Thyroid gland (tissue), 4 donors: Measurements from ENCODE around the gene HEMK1. TPM values are rescaled to one million over a fixed set of nuclear protein-coding genes. Genes with fewer than 3 reads are reported as not detected.

ENCODE experiments used
- DNase-seq, 2 donors: peaks; one replicate each; pipeline ENCODE4 v3.0.0-alpha.2; 2019
- H3K27ac ChIP-seq, 3 donors: fragments of 200-600 bp; sonication (generic); 1 replicate in 2 of 3; 2 replicates in 1 of 3; pipeline ENCODE4 v1.5.1; 2016 to 2019; ENCODE audit warnings: mild to moderate bottlenecking in 1 of 3, moderate library complexity in 1 of 3
- H3K27me3 ChIP-seq: fragments of 200-600 bp; sonication (generic); one replicate; pipeline ENCODE4 v1.5.1; 2019
- H3K36me3 ChIP-seq, 2 donors: fragments of 200-600 bp; sonication (generic); one replicate each; pipeline ENCODE4 v1.5.1; 2016 to 2019
- H3K4me1 ChIP-seq, 2 donors: fragments of 200-600 bp; sonication (generic); one replicate each; pipeline ENCODE4 v1.5.1; 2017 to 2019
- H3K4me3 ChIP-seq, 3 donors: fragments of 200-600 bp; sonication (generic); replicated peaks in 1 of 3; 1 replicate in 2 of 3; 2 replicates in 1 of 3; pipeline ENCODE4 v1.5.1; 2016; ENCODE audit warnings: mild to moderate bottlenecking in 1 of 3
- H3K9me3 ChIP-seq: fragments of 200-600 bp; sonication (generic); one replicate; pipeline ENCODE4 v1.5.1; 2017
- POLR2A ChIP-seq, 2 donors: fragments of 450-650 bp; IDR thresholded peaks; one replicate each; pipeline ENCODE4 v1.6.1; 2017; ENCODE audit warnings: antibody characterized with exemption in 2 of 2, mild to moderate bottlenecking in 2 of 2, moderate library complexity in 1 of 2
- whole genome bisulfite sequencing, 2 donors: methylation state at CpG; one replicate each; pipeline ENCODE4 v1.1.5; 2017; 5-methylcytosine and 5-hydroxymethylcytosine counted together
- intact Hi-C: fragments of 100-400 bp; cut with DNase I; formaldehyde crosslinking; loops from one replicate; pipeline ENCODE4 v1.15.1; 2023
- total RNA-seq, 4 donors: library from RNA; depleted of rRNA; stranded (reverse); fragments of >200 nt; gene quantifications; one replicate each; pipeline ENCODE4 v1.2.3, GENCODE V29; 2016
- TF ChIP-seq, protein P1 (sequence below), 6 experiments: fragments of 200-600 bp in 3 of 6; fragments of 450-650 bp in 3 of 6; sonication (generic) in 3 of 6; IDR thresholded peaks; one replicate each; pipeline ENCODE4 v1.5.1; 2016 to 2019; ENCODE audit warnings: antibody characterized with exemption in 6 of 6, mild to moderate bottlenecking in 2 of 6, inconsistent platforms in 1 of 6, moderate library complexity in 1 of 6

The HEMK1 gene
- total RNA-seq, 4 donors from 2014 or later = 13.9 to 20.8 (median 17.6) TPM

- 96% methylated on average over 2 of the region's 2 CpGs; no CpG with 5 or more reads in 1 of the 2 donors for WGBS, 2 donors
- H3K4me3 ChIP-seq = no peak overlapping the region
- intact Hi-C loops = loop anchor here (10.0 kb wide), 1 partner anchor 811 kb away; no protein-coding TSS in a partner anchor
- no peak overlapping the region for H3K27ac ChIP-seq
- no peaks in the 10 kb centered on the region for H3K36me3 ChIP-seq
- H3K27me3 ChIP-seq = no peaks in the 10 kb centered on the region
- peaks cover 16% of the 10 kb centered on the region in 2 donors for H3K4me1 ChIP-seq
- H3K9me3 ChIP-seq = no peaks in the 10 kb centered on the region
- no peak for DNase-seq
- no peak for TF ChIP-seq POLR2A (IDR thresholded peaks at IDR 0.05)
- TF ChIP-seq, protein P1, sequence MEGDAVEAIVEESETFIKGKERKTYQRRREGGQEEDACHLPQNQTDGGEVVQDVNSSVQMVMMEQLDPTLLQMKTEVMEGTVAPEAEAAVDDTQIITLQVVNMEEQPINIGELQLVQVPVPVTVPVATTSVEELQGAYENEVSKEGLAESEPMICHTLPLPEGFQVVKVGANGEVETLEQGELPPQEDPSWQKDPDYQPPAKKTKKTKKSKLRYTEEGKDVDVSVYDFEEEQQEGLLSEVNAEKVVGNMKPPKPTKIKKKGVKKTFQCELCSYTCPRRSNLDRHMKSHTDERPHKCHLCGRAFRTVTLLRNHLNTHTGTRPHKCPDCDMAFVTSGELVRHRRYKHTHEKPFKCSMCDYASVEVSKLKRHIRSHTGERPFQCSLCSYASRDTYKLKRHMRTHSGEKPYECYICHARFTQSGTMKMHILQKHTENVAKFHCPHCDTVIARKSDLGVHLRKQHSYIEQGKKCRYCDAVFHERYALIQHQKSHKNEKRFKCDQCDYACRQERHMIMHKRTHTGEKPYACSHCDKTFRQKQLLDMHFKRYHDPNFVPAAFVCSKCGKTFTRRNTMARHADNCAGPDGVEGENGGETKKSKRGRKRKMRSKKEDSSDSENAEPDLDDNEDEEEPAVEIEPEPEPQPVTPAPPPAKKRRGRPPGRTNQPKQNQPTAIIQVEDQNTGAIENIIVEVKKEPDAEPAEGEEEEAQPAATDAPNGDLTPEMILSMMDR (IDR thresholded peaks at IDR 0.05) = no peak
Measured at GRCh38 chr3:50563867-50564266, 5.5 kb upstream of the HEMK1 start.

GRCh38 chr3:50564321-50564720 is 5.0 kb upstream of the HEMK1 start:
- peaks cover 16% of the 10 kb centered on the region in 2 donors for H3K4me1 ChIP-seq
- 83 to 88% methylated on average over 1 of the region's 1 CpG for WGBS, 2 donors
- H3K9me3 ChIP-seq = no peaks in the 10 kb centered on the region
- no peak overlapping the region for H3K27ac ChIP-seq
- no peak overlapping the region for H3K4me3 ChIP-seq
- TF ChIP-seq POLR2A (IDR thresholded peaks at IDR 0.05) = no peak
- TF ChIP-seq, protein P1 (IDR thresholded peaks at IDR 0.05) = no peak
- H3K27me3 ChIP-seq = no peaks in the 10 kb centered on the region
- intact Hi-C loops = loop anchor here (10.0 kb wide), 1 partner anchor 810 kb away; no protein-coding TSS in a partner anchor
- DNase-seq = no peak
- no peaks in the 10 kb centered on the region for H3K36me3 ChIP-seq

GRCh38 chr3:50567011-50567385 is 2.3 kb upstream of the HEMK1 start:
- 14 to 43% methylated on average over 6 to 11 of the region's 11 CpGs for WGBS, 2 donors
- Histone ChIP-seq H3K4me3 (peak overlapping the region; percentile 8 to 47 (median 38)), H3K27me3 (no peaks in the 10 kb centered on the region), H3K27ac (peak overlapping the region in 2 of 3 donors; percentile 50 to 62), H3K4me1 (peaks cover 24 to 29% of the 10 kb centered on the region in 2 donors), H3K9me3 (no peaks in the 10 kb centered on the region), H3K36me3 (no peaks in the 10 kb centered on the region)
- no peak for TF ChIP-seq POLR2A (IDR thresholded peaks at IDR 0.05)
- TF ChIP-seq, protein P1 (IDR thresholded peaks at IDR 0.05) = no peak
- no peak for DNase-seq
- intact Hi-C loops = loop anchor here (10.0 kb wide), 1 partner anchor 808 kb away; no protein-coding TSS in a partner anchor

DNA sequence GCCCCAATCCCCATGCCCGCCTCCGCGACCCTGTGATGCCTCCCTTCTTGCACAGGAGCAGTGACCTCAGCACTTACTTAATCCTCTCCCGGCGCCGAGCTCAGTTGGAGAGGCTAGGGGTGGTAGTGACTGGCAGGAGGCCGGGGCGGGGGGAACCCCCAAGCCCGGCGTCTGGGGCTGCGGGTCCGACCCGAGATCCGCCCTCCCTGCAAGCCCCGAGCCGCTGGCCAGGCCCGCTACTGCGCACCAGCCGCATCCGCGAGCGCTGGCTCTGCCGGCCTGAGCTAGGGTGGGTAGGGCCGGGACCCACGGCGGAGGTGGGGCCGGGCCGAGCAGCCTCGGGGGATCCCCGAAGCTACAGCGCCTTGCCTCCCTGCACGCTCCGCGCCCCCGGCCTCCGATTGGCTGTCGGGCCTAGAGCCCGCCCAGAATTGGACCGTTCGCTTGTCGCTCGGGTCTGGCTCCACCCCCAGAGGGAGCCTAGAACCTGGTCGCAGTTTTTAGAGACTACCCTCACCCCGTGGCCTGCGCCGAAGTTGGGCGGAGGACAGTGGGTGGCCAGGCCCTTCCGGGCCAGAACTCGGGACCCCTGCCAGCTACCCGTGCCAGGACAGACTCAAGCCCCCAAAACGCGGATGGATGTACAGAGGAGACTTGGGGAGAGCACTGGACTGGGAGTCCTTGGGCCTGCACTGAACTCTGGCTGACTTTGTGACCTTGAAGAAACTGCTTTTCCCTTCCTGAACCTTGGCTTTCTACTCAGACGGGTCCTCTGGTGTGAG is 1.7 kb upstream of the HEMK1 start, which contains the start of gene C3orf18:
C3orf18 (minus strand) TSS at position 362 of the 782 bp plus-strand sequence. CDS start 2,048 bp downstream, outside the sequence.
- H3K4me3 ChIP-seq = peak within 1 kb of the TSS; percentile 8 to 47 (median 38)
- TF ChIP-seq, protein P1 (IDR thresholded peaks at IDR 0.05) = no peak
- peak in 1 of 2 donors; percentile 63 for TF ChIP-seq POLR2A (IDR thresholded peaks at IDR 0.05)
- intact Hi-C loops = loop anchor here (10.0 kb wide), 1 partner anchor 807 kb away; no protein-coding TSS in a partner anchor

More for the DNA sequence above, 1.7 kb upstream of the HEMK1 start, which contains the start of gene C3orf18:
- peaks cover 24 to 35% of the 10 kb centered on the region in 2 donors for H3K4me1 ChIP-seq
- H3K27ac ChIP-seq = peak within 1 kb of the TSS in 2 of 3 donors; percentile 62 to 90
- WGBS, 2 donors = 5 to 21% methylated on average over 6 to 10 of the region's 53 CpGs
- DNase-seq = peak; percentile 95
- no peaks in the 10 kb centered on the region for H3K36me3 ChIP-seq
- H3K9me3 ChIP-seq = no peaks in the 10 kb centered on the region
- no peaks in the 10 kb centered on the region for H3K27me3 ChIP-seq
